Gastroesophageal sphincter (tissue), 3 donors: Measurements from ENCODE around the gene KAZALD1.

Experiments
- CTCF ChIP-seq, 4 experiments: fragments of 200-600 bp in 2 of 4; fragments of 450-650 bp in 2 of 4; sonication (generic) in 1 of 4; IDR thresholded peaks; one replicate each; pipeline ENCODE4 v1.5.1; 2017 to 2019; ENCODE audit warnings: antibody characterized with exemption in 4 of 4, mild to moderate bottlenecking in 2 of 4, moderate library complexity in 2 of 4
- POLR2A ChIP-seq, 2 donors: fragments of 450-650 bp; IDR thresholded peaks; one replicate each; pipeline ENCODE4 v1.6.1; 2017; ENCODE audit warnings: antibody characterized with exemption in 2 of 2, mild to moderate bottlenecking in 2 of 2, moderate library complexity in 1 of 2

DNA sequence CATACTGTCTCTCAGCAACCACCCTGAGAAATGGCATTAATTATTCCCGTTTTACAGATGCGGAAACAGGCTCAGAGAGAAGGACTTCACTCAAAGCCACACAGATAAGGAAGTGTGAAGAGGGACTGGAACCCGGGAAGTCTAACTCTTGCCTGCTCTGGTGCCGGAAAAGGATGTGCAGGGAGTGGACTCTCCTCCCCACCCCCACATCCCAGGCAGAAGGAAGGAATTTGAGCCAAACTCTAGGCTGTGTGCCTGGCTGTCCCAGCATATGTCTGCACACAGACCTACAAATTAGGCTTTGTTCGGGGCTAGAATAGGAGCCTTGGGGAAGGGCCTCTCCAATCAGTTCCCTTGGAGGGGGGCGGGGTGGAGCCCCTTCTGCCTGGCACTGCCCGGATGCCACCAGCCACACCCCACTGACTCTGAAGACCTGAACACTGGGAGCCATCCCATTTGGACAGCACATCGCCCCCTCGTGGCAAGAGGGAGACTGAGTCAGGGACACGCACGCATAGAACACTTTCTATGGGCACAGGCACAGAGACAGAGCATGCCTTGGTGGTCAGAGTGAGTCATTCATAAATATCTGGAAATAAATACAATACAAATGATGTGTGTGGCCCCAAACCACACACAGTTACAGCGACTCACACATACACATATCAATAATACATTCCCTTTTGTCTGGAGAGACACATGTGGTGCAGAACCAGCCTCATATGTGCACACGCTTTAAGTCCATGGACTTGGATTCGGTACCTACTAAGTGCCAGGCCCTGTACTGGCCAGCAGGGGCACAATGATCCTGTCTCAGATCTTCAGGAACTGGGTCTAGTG is 49.0 kb upstream of the KAZALD1 start:
- TF ChIP-seq POLR2A (IDR thresholded peaks at IDR 0.05) = no peak
- TF ChIP-seq CTCF (IDR thresholded peaks at IDR 0.05) = peak in 3 of 4 experiments; percentile 82 to 98 (median 87)
